Left ventricle myocardium inferior (tissue), 1 donor: ENCODE measurements around the gene LRP4. TPM values are rescaled to one million over a fixed set of nuclear protein-coding genes. Genes with fewer than 3 reads are reported as not detected.

Experiments used
- DNase-seq: peaks from one replicate; pipeline ENCODE4 v3.0.0-alpha.2; 2020
- H3K27ac ChIP-seq: fragments of 200-600 bp; replicated peaks from 2 replicates; pipeline ENCODE4 v1.8.0; 2021
- H3K27me3 ChIP-seq: fragments of 200-600 bp; 2 replicates; pipeline ENCODE4 v1.8.0; 2021; ENCODE audit warnings: low read depth
- H3K36me3 ChIP-seq: fragments of 200-600 bp; 2 replicates; pipeline ENCODE4 v1.8.0; 2021
- H3K4me1 ChIP-seq: fragments of 200-600 bp; 2 replicates; pipeline ENCODE4 v1.8.0; 2021
- H3K4me3 ChIP-seq: fragments of 200-600 bp; 2 replicates; pipeline ENCODE4 v1.8.0; 2021; ENCODE audit warnings: mild to moderate bottlenecking, moderate library complexity
- H3K9me3 ChIP-seq: fragments of 200-600 bp; replicated peaks from 2 replicates; pipeline ENCODE4 v1.8.0; 2021
- intact Hi-C: fragments of 100-400 bp; cut with micrococcal nuclease; formaldehyde crosslinking; loops from one replicate; pipeline ENCODE4 v1.11.0; 2022
- total RNA-seq: library from RNA; stranded (reverse); fragmentation: NEBNext Ultra II Directional; extraction: Animal tissue kit (Norgen Biotek cat#: 25700); gene quantifications from one replicate; pipeline ENCODE4 v1.2.1, GENCODE V29; 2021
- TF ChIP-seq, protein P1 (sequence below): fragments of 200-600 bp; IDR thresholded peaks from 2 replicates; pipeline ENCODE4 v1.8.0; 2021; ENCODE audit warnings: antibody characterized with exemption, mild to moderate bottlenecking, borderline replicate concordance
- donor health status: DM: no; HTN: yes; CAD: no; lungs with severe emphysema.

LRP4 gene
- total RNA-seq, 1 donor from 2014 or later = 22.0 TPM

DNA sequence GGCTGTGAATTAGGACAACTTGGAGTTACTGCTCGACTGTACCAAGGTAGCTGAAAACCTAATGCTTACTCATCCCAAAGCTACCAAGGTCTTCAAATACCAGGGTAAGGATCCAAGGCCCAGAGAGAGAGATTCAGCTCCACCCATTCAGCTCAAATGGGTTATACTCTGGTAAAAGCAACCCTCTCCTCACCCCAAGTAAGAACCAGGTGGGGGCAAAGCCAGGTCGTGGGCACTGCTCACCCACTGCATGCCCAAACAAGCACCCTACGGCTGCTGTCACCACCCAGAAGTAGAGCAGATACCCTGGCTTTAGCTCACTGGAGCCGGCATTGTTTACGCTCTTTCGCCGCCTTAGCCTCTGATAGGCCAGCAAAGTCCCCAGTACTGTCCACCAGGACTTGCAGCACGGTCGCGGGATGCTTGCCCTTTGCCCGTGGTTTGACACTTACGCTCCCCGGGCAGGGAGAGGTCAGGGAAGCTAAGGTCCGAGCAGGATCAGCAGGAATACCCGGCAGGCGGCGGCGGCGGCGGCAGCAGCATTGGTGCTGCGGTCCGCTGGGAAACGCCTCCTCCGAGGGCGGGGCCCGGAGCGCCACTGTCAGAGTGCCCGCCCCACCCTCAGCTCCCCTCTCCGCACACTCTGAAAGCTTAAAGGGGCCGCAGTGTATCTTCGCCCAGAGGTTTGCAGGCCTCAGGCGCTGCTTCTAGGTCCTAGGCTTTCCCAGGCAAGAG, 91.9 kb downstream of the LRP4 start:
- Histone ChIP-seq H3K27me3 (no peaks in the 10 kb centered on the region), H3K36me3 (no peaks in the 10 kb centered on the region), H3K4me3 (peak overlapping the region; percentile 80), H3K4me1 (peaks cover 57% of the 10 kb centered on the region), H3K9me3 (no peaks in the 10 kb centered on the region), H3K27ac (peak overlapping the region; percentile 89)
- intact Hi-C loops = no loop called here
- TF ChIP-seq, protein P1, sequence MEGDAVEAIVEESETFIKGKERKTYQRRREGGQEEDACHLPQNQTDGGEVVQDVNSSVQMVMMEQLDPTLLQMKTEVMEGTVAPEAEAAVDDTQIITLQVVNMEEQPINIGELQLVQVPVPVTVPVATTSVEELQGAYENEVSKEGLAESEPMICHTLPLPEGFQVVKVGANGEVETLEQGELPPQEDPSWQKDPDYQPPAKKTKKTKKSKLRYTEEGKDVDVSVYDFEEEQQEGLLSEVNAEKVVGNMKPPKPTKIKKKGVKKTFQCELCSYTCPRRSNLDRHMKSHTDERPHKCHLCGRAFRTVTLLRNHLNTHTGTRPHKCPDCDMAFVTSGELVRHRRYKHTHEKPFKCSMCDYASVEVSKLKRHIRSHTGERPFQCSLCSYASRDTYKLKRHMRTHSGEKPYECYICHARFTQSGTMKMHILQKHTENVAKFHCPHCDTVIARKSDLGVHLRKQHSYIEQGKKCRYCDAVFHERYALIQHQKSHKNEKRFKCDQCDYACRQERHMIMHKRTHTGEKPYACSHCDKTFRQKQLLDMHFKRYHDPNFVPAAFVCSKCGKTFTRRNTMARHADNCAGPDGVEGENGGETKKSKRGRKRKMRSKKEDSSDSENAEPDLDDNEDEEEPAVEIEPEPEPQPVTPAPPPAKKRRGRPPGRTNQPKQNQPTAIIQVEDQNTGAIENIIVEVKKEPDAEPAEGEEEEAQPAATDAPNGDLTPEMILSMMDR = peak; percentile 43
- DNase-seq = peak; percentile 89

DNA sequence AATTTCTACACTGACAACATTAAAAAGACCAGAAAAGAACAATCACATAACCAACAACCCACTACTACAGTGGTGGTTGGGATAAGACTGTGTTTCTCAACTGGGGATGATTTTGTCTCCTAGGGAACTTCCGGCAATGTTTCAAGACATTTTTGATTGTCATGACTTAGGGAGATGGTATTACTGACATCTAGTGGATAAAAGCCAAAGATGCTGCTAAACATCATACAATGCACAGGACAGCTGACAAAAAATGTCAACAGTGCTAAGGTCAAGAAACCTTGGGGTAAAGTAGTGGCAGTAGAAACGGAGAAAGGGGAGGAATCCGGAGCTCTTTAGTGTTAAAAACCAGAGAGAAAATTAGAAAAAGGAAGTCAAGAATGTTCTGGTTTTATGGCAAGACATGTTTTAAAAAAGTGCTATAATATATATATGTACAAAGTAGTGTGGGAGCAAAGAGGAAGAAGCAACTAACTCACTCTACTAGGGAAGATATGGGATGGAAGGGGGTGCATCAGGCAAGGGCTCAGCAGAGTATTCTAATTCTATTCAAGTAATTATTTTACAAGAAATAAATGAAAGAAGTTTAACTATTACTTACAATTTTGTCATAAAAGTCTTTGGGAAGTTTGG, 109.4 kb downstream of the LRP4 start:
- DNase-seq = no peak
- Histone ChIP-seq H3K4me3 (no peak overlapping the region), H3K27ac (no peak overlapping the region), H3K9me3 (no peaks in the 10 kb centered on the region), H3K27me3 (no peaks in the 10 kb centered on the region), H3K4me1 (no peaks in the 10 kb centered on the region), H3K36me3 (peaks cover 56% of the 10 kb centered on the region)
- intact Hi-C loops = no loop called here
- TF ChIP-seq, protein P1 = peak; percentile 36

Other genes with a start within 250 kb of the LRP4 start
- gene ARHGAP1, start 217.9 kb downstream of the LRP4 start, total RNA-seq = 101 TPM
- gene ZNF408, start 217.5 kb downstream of the LRP4 start, total RNA-seq = 7.3 TPM
- not detected for gene F2, start 199.3 kb downstream of the LRP4 start, total RNA-seq
- gene CKAP5, start 72.3 kb downstream of the LRP4 start, total RNA-seq = 78.8 TPM
- gene CSTPP1, start 18.2 kb upstream of the LRP4 start, total RNA-seq = 12.9 TPM